GM18861 (cell line): ENCODE data around the gene EXD1.
"Not testable (repeated sequence)": the region's sequence is repeated elsewhere in the genome, so short reads cannot be mapped to it uniquely, and the experiment has no call there.

ENCODE experiments used
- ATAC-seq: cut with Tn5 transposase; IDR thresholded peaks from one replicate; pipeline ENCODE4 v1.9.1; 2021; ENCODE audit not compliant: unreplicated experiment

The EXD1 gene, protein sequence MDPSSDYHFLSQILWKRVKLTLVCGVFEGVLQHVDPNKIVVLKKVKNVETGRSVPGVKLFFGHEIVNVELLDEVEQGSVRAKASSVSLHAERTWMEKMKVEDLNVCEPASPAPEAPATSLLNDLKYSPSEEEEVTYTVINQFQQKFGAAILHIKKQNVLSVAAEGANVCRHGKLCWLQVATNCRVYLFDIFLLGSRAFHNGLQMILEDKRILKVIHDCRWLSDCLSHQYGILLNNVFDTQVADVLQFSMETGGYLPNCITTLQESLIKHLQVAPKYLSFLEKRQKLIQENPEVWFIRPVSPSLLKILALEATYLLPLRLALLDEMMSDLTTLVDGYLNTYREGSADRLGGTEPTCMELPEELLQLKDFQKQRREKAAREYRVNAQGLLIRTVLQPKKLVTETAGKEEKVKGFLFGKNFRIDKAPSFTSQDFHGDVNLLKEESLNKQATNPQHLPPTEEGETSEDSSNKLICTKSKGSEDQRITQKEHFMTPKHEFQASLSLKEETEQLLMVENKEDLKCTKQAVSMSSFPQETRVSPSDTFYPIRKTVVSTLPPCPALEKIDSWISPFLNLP

DNA sequence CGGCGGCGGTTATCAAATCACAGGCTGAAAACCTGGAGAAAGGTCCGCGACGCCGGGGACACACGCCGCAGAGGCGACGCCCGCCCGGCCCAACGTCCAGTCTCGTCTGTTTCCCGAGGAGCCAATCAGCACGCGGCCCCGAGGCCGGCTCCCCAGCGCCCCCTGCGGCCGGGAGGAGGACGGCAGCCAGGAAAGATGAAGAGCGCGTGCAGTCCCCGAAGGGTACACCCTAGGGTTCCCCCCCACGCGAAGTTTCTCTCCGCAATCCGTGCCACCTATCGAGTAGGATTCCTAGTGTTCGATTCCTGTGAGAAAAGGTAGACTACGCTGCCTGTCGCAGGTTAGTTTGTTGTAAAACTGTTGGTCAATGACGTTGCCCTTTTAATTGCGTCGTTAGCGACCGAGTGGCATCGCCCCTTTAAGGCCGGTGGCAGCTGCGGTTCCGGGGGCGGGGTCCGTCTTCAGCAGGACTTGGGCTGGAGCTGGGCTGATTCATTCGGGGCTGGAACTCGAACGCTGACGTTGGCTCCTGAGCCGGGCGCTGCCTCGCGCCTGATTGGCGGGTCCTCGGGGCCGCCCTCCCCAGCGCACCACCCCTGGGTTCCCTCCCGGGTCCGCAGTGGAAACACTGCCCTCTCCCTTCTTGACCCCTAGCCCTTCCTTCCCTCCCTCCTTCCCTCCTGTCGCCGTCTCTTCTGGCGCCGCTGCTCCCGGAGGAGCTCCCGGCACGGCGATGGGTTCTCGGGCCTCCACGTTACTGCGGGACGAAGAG lies at the start of gene EXD1, which contains the start of gene CHP1:
TSS of gene EXD1 (minus strand) at position 108 of the 772 bp plus-strand sequence. CDS start 4,182 bp downstream, outside the sequence.
TSS of gene CHP1 (plus strand) at position 619 of the 772 bp plus-strand sequence. CDS start at position 734, 115 bp downstream.
- ATAC-seq: peak; percentile 83

DNA sequence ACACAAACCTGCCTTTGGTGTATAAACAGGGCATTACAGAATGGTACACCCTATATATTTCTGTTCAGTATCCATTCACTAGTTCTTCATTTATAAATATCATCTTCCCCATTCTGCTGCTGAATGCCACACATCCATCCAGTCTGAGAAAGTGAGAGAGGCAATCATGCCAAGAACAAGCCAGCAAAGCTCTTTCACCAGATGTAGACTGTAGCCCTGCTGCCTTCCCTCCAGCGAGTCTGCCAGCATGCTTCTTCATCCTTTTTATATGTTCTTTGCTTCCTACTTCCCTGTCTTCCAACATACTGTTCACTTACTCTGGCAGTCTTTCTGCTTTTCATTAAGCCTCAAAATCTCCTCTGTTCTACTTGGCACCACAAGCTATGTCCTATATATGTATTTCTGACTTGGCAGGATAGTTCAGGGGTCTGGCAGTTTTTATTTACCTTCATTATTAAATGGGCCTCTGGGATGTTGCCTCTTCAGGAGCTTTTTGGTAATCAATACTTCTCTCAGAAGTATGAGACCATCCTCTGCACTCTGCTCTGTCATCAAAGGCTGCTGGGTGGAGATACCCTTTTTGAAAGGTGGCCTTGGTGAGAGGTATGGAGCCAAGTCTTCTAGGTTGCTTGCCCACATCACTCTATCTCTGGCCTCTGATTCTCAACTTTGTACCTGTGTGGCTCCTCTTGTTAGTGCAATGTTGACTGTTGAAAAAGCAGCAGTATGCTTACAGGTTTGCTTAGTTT lies 49.2 kb upstream of the EXD1 start:
- no peak for ATAC-seq

DNA sequence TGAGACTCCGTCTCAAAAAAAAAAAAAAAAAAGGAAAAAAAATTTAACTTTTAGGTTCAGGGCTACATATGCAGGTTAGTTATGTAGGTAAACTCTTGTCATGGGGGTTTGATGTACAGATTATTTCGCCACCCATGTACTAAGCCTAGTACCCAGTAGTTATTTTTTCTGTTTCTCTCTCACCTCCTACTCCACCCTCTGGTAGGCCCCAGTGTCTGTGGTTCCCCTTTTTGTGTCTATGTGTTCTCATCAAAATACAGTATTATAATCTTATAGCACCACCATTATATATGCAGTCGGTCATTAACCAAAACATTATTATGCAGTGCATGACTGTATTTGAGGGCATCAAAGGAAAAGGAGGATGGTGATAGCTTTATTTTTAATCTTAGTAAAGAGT lies 47.8 kb upstream of the EXD1 start:
- no peak for ATAC-seq

DNA sequence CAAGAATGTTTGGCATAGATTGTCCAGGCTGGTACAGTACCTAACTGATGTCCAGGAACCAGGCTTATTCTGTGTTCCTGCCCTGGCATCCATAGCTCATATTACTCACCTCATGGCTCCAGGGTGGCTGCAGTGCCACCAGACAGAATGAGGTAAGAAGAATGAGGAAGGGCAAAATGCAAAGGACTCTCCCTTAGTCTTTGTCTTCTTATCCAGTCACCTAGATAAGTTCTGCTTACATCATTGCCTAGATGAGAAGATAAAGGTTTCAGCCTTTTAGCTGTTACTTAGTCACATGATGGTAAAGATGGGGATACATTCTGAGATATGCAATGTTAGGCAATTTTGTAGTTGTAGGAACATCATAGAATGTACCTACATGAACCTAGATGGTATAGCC lies 46.3 kb upstream of the EXD1 start:
- no peak for ATAC-seq

DNA sequence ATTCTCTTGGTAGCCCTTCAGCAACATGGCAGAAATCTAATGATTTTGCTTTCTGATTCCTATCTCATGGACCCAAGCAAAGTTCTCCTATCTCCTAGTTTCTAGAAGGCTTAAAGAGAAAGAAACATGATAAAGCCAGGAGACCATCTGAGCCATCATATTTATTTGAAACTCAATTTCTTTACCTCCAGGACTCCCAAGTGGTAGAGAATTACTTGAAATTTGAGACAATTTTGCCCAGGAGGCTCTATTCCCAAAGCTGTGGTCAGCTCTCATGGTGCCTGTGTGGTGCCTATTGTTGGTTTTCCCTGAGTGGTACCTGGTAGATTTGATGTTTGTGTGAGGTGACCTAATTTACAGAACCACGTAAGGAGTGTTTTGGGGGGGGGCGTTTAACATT lies 39.3 kb upstream of the EXD1 start:
- no peak for ATAC-seq

DNA sequence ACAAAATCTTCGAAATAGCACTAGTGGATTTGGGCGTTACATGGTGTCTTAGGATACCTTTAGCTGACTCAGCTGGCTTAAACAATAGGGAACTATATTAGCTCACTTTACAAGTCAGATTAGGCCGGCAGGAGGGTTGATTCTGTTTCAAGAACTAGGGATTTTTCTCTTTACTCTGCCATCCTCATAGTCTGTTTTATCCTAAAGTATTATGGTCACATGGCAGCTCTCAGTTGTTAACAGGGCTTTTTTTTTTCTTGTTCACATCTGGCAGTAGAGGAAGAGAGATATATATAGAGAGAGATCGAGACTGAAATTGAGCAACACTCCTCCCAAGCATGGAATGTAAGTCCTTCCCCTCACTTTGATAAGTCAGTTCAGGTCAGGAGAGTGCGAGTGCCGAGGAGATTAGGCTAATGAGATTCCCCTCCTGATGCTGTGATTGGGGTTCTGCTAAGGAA lies 33.4 kb upstream of the EXD1 start:
- no peak for ATAC-seq

DNA sequence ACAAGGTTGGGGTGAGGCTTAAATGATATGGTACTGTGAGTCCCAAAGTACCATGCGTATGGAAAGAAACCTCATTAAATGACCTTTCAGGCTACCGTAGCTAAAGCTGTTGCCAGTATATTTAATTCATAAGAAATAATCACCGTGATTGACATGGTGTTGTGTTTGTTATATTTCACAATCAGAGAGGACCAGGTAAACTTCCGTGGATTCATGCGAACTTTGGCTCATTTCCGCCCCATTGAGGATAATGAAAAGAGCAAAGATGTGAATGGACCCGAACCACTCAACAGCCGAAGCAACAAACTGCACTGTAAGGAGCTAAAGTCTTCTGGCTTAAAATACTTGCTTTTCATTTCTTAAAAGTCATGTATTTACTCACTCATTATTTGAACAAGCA lies 32.0 kb upstream of the EXD1 start:
- ATAC-seq: no peak

DNA sequence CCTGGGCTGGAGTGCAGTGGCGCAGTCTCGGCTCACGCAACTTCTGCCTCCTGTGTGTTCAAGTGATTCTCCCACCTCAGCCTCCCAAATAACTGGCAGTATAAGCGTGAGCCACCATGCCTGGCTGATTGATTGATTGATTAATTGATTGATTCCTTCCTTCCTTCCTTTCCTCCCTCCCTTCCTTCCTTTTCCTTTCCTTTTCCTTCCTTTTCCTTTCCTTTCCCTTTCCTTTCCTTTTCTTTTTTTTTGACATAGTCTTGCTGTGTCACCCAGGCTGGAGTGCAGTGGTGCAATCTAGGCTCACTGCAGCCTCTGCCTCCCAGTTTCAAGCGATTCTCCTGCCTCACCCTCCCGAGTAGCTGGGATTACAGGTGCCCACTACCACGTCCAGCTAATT lies 30.4 kb upstream of the EXD1 start:
- ATAC-seq: not testable (repeated sequence)

DNA sequence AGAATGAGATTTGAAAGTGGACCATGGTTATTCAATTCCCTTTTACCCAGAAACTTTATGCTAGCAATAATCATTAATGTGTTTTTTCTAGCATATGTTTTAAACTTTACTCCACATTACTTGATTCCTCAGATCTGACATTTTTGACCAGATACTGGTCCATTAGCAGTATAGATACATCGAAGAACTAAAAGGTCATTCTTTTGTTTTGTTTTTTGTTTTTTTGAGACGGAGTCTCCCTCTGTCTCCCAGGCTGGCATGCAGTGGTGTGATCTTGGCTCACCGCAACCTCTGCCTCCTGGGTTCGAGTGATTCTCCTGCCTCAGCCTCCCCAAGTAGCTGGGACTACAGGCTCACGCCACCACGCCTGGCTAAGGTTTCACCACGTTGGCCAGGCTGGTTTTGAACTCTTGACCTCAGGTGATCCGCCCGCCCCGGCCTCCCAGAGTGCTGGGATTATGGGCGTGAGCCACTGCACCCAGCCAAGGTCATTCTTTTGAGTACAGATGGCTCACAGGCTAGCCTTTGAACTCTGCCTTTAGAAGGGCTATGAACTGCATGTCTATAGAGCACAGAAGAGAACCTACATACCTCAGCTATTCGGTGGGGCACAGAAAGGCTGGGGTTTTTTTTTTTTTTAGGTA lies 29.1 kb upstream of the EXD1 start:
- no peak for ATAC-seq

DNA sequence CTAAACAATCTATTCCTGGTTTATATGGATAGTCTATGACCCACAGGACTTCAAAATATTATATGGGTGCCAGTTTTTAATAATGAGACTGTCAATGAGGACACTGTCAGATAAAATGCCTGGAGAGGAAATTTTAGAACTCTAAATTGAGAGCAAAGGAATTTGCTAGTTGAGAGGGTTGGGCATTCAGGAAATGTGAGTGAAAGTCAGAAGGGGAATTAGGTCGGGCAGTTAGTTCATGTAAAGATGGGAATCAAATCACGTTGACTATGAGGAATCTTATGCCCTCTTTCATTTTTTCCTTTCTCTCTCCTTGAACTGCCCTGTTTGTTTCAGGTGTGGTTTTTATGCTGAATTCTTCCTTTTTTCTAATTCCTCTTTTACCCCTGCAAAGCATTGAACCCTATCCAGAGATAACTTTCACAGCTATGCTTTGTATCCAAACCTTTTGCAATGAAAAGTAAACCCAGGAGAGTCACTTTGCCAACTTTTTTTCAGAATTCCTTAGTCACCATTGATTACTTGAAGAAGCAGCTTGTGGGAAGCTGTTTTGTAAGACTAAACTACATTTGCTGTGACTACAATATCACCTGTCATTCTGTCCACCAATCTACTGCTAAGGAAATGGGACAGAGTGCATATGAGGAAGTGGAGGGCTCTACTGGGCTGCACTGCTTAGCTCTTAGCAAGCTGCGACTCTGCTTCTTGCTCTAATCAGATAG lies 28.4 kb upstream of the EXD1 start:
- no peak for ATAC-seq

DNA sequence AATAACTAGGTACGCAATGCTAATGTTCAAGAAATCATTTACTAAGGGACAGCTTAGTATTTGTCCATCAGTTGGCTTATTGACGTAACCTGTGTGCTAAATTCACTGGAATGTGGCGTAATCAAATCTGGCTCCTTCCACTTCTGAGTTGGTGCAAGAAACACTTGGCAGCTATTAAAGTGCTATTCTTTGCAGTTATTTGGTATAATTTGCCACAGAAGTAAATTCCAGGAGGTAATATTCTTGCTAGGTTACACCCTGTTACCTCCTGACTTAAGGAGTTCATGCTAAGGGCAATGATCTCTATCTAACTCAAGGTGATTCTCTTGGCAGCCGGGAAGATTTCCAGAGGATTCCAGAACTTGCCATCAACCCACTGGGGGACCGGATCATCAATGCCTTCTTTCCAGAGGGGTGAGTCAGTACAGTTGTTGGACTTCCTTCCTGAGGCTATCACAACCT lies 26.1 kb upstream of the EXD1 start:
- no peak for ATAC-seq

DNA sequence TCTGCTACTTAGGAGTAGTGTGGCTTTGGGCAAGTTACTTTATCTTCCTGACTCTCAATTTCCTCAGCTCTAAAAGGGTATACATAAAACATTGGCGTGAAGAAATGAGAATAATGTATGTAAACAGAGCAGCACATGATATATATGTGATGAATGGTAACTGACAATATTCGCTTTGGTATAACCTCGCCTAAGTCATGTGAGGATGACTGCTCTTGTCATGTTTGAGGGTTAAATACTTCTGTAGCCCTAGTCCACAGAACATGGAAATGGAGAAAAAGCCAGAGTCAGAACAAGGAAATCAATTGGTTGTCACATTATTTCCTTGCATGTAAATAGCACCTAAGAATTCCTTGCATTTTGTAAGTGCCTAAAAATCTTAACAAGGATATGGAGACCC lies 25.5 kb upstream of the EXD1 start:
- ATAC-seq: no peak

DNA sequence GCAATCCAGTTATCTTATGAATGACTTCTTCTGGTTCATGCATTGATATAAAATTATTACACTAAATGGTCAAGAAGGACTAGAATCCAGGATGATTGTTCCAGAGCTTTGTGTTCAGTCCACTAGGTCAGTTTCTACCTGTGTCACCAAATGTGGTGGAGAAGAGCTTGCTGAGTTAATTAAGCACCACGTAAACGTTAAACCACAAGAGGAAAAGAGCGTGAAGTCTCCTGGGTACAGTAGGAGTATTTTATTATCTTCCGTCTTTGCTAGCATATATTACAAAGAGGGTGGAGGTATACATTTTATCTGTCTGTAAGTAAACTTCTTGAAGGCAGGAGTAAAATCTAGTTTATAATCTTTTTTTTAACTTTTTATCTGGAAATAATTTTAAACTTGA lies 24.0 kb upstream of the EXD1 start:
- no peak for ATAC-seq

DNA sequence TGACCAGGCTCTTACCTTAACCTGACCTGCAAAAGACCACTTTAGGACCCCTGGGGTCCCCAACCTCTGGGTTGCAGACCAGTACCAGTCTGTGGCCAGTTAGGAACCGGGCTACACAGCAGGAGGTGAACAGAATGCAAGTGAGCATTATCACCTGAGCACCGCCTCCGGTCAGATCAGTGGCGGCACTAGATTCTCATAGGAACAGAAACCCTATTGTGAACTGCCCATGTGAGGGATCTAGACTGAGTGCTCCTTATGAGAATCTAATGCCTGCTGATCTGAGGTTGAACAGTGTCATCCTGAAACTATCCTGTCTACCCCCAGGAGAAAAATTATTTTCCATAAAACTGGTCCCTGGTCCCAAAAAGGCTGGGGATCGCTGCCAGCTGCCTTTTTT lies 20.9 kb upstream of the EXD1 start:
- no peak for ATAC-seq

DNA sequence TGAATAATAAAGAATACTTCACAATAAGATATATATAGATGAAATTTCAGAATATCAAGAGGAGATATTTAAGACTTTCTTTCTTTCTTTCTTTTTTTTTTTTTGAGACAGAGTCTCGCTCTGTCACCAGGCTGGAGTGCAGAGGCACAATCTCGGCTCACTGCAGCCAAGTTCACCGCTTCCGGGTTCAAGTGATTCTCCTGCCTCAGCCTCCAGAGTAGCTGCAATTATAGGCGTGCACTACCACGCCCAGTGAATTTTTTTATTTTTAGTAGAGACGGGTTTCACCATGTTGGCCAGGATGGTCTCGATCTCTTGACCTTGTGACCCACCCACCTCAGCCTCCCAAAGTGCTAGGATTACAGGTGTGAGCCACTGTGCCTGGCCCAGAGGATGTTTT lies 20.2 kb upstream of the EXD1 start:
- not testable (repeated sequence) for ATAC-seq

DNA sequence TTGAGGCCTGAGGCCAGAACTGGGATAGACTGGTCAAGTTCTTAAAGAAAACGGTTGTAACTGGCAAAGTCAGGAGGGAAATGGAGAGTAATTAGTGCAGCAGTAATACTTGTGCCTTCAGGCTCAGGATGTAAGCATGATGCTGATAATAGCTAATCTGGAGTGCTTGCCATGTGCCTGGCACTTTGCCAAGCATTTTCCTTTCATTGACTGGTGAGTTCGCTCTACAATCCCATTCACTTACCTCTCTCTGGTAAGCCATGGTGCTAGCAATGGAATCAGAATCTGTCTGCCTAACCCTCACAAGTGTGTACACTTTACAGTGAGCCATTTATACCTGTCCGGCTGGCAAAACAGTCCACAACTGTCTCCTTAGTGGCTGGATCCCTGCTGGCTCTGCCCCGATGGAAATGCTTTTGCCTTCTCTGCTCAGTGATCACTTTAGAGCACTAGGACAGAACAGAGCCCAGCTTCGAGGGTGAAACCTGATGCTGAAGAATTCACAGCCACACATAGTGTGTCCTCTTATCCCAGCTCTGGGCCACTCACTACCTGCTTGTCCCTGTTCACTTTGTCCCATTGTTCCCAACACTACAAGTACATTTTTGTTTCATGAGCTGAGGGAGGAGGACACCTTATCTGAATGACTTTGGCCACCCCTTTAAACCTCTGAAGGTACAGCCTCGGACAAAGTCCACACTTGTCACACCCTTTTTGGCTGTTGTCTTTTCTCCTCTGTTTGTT lies 10.8 kb upstream of the EXD1 start:
- ATAC-seq: no peak

DNA sequence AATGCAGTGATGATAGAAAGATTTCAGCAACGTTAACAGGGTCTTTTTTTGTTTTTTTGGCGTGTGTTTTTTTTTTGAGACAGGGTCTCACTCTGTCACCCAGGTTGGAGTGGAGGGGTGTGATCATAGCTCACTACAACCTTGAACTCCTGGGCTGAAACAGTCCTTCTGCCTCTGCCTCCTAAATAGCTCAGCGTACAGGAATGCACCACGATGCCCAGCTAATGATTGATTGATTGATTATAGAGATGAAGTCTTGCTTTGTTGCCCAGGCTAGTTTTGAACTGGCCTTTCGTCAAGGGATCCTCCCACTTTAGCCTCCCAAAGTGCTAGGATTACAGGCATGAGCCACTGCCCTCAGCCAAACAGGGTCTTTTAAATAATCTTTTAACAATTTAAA lies 7.5 kb upstream of the EXD1 start:
- no peak for ATAC-seq

DNA sequence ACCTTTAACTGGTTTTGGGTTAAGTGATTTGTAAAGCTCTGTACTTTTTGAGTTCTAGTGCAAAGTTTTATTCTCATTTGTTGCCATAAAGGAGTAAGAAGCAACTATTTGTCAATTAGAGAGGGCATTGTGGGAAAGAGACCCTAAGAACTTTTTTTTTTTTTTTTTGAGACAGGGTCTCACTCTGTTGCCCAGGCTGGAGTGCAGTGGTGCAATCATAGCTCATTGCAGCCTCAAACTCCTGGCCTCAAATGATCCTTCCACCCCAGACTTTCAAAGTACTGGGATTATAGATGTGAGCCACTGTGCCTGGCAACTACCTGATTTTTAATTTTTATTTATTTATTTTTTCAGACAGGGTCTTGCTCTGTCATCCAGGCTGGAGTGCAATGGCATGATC lies 5.4 kb upstream of the EXD1 start:
- ATAC-seq: no peak

DNA sequence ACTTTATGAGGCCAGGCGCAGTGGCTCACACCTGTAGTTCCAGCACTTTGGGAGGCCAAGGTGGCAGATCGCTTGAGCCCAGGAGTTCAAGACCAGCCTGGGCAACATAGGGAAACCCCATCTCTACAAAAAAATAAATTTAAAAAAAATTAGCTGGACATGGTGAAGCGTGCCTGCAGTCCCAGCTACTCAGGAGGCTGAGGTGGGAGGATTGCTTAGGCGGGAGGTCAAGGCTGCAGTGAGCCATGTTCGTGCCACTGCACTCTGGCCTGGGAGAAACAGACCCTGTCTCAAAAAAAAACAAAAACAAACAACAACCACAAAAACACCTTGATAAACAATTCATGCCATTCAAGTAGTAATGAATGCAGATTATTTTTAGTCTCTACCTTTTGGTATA lies 4.7 kb upstream of the EXD1 start:
- not testable (repeated sequence) for ATAC-seq
